CD4-positive, alpha-beta memory T cell (primary cell): ENCODE data around the gene PDAP1. TPM values are rescaled to one million over a fixed set of nuclear protein-coding genes. Genes with fewer than 3 reads are reported as not detected.
"Not testable (repeated sequence)": the region's sequence is repeated elsewhere in the genome, so short reads cannot be mapped to it uniquely, and the experiment has no call there.

Source experiments
- CTCF ChIA-PET: fragments of 350-600 bp; sonication (Branson Sonifier 250); formaldehyde crosslinking; loops from one replicate; lab custom pipeline; 2021; ENCODE audit warnings: inconsistent platforms; ENCODE audit not compliant: partially characterized antibody; lab: Charles Lee
- POLR2A ChIA-PET: fragments of 350-600 bp; sonication (Branson Sonifier 250); formaldehyde crosslinking; loops from one replicate; lab custom pipeline; 2021; ENCODE audit not compliant: partially characterized antibody; lab: Charles Lee
- DNase-seq, 5 donors: peaks; one replicate each; pipeline versions ENCODE4 v3.0.0 to v3.0.0-alpha.2; 2020 to 2022; ENCODE audit warnings: mixed read lengths in 1 of 5
- H3K27ac ChIP-seq: one replicate; pipeline ENCODE4 v1.7.0; 2013; ENCODE audit warnings: low read depth, low read length
- H3K27me3 ChIP-seq: 2 replicates; pipeline ENCODE4 v1.7.0; 2013; ENCODE audit warnings: mild to moderate bottlenecking, low read length, moderate library complexity; ENCODE audit not compliant: insufficient read depth
- H3K36me3 ChIP-seq: 2 replicates; pipeline ENCODE4 v1.7.0; 2013; ENCODE audit warnings: mild to moderate bottlenecking, low read length, moderate library complexity; ENCODE audit not compliant: insufficient read depth
- H3K4me1 ChIP-seq: 2 replicates; pipeline ENCODE4 v1.7.0; 2013; ENCODE audit warnings: mild to moderate bottlenecking, low read length, moderate library complexity; ENCODE audit not compliant: insufficient read depth
- H3K4me3 ChIP-seq, 2 donors: one replicate each; pipeline ENCODE4 v1.7.0; 2013; ENCODE audit warnings: low read length in 2 of 2, mild to moderate bottlenecking in 1 of 2
- H3K9me3 ChIP-seq, 2 donors: one replicate each; pipeline ENCODE4 v1.7.0; 2013; ENCODE audit warnings: low read length in 2 of 2, control low read depth in 1 of 2; ENCODE audit not compliant: control insufficient read depth in 1 of 2
- H3K27ac Mint-ChIP-seq, 7 donors: one replicate each; pipeline ENCODE4 v1.8.0; 2020 to 2021; ENCODE audit warnings: mixed read lengths in 7 of 7, mild to moderate bottlenecking in 6 of 7, inconsistent platforms in 3 of 7, moderate library complexity in 3 of 7
- H3K27me3 Mint-ChIP-seq, 2 donors: one replicate each; pipeline ENCODE4 v1.8.0; 2020 to 2021; ENCODE audit warnings: mixed read lengths in 2 of 2
- H3K36me3 Mint-ChIP-seq, 2 donors: one replicate each; pipeline ENCODE4 v1.8.0; 2020 to 2021; ENCODE audit warnings: mixed read lengths in 2 of 2, inconsistent platforms in 1 of 2, mild to moderate bottlenecking in 1 of 2
- H3K4me1 Mint-ChIP-seq, 4 donors: one replicate each; pipeline ENCODE4 v1.8.0; 2020 to 2021; ENCODE audit warnings: mixed read lengths in 4 of 4, mild to moderate bottlenecking in 1 of 4
- H3K4me3 Mint-ChIP-seq, 8 donors: one replicate each; pipeline ENCODE4 v1.8.0; 2020 to 2021; ENCODE audit warnings: mixed read lengths in 8 of 8, mild to moderate bottlenecking in 7 of 8, moderate library complexity in 6 of 8, inconsistent platforms in 3 of 8
- H3K9me3 Mint-ChIP-seq, 8 donors: one replicate each; pipeline ENCODE4 v1.8.0; 2020 to 2021; ENCODE audit warnings: mixed read lengths in 8 of 8, mild to moderate bottlenecking in 5 of 8, inconsistent platforms in 3 of 8, moderate library complexity in 1 of 8
- intact Hi-C: fragments of 100-400 bp; cut with micrococcal nuclease; formaldehyde crosslinking; loops from one replicate; pipeline ENCODE4 v1.15.1; 2023
- polyA plus RNA-seq, 2 donors: library from polyadenylated mRNA; unstranded; fragments of 300-500 nt; fragmentation: Illumina TruSeq; gene quantifications; one replicate each; pipeline ENCODE4 v1.2.3, GENCODE V29; 2021
- total RNA-seq, 2 experiments: library from RNA; stranded (reverse); gene quantifications; one replicate each; pipeline ENCODE4 v1.2.3, GENCODE V29; 2021

Gene PDAP1
- total and polyA plus RNA-seq, 4 experiments from 2014 or later = 21.5 to 67.0 (median 46.9) TPM

- H3K36me3 Mint-ChIP-seq = peaks cover 14 to 45% of the 10 kb centered on the region in 2 donors
- not testable (repeated sequence) for DNase-seq, H3K4me3 Mint-ChIP-seq, H3K4me3 ChIP-seq, H3K27ac ChIP-seq, H3K27me3 ChIP-seq, H3K9me3 ChIP-seq, H3K9me3 Mint-ChIP-seq, H3K27me3 Mint-ChIP-seq
- H3K4me1 Mint-ChIP-seq = peaks cover 6 to 41% (median 21%) of the 10 kb centered on the region in 4 donors
- CTCF ChIA-PET = interaction anchor here (0.7 to 3.6 kb wide), 11 partner anchors 8 to 72 kb away, joined by 3 to 28 read pairs (median 3); partner anchors contain the start of gene ARPC1B
- Histone ChIP-seq H3K36me3 (peaks cover 57% of the 10 kb centered on the region), H3K4me1 (peaks cover 31% of the 10 kb centered on the region)
- peak overlapping the region in 4 of 7 donors; percentile 65 to 84 (median 76) for H3K27ac Mint-ChIP-seq
- POLR2A ChIA-PET = interaction anchor here (0.6 to 13.0 kb wide), 7 partner anchors 11 to 245 kb away, joined by 3 to 210 read pairs (median 5); partner anchors contain the start of genes ARPC1B, BUD31 and PDAP1
- intact Hi-C loops = loop anchor here (1.0 kb wide), 1 partner anchor 22 kb away; no protein-coding TSS in a partner anchor
Observed at GRCh38 chr7:99387239-99387635, 21.2 kb downstream of the PDAP1 start.

GRCh38 chr7:99386584-99387238 is 21.7 kb downstream of the PDAP1 start:
- CTCF ChIA-PET = interaction anchor here (0.7 to 3.6 kb wide), 10 partner anchors 10 to 73 kb away, joined by 3 to 28 read pairs (median 4); partner anchors contain the start of gene ARPC1B
- Mint-ChIP-seq H3K4me3 (peak overlapping the region in 1 of 8 donors; percentile 59), H3K9me3 (no peaks in the 10 kb centered on the region), H3K27ac (peak overlapping the region; percentile 35 to 84 (median 75)), H3K36me3 (peaks cover 14 to 40% of the 10 kb centered on the region in 2 donors), H3K4me1 (peaks cover 4 to 40% (median 18%) of the 10 kb centered on the region in 4 donors), H3K27me3 (no peaks in the 10 kb centered on the region)
- DNase-seq = peak; percentile 34 to 65 (median 47)
- Histone ChIP-seq H3K9me3 (no peaks in the 10 kb centered on the region), H3K27me3 (no peaks in the 10 kb centered on the region), H3K27ac (no peak overlapping the region), H3K36me3 (peaks cover 56% of the 10 kb centered on the region), H3K4me1 (peaks cover 32% of the 10 kb centered on the region), H3K4me3 (no peak overlapping the region)
- intact Hi-C loops = loop anchor here (1.0 kb wide), 1 partner anchor 21 kb away; no protein-coding TSS in a partner anchor
- POLR2A ChIA-PET = interaction anchor here (0.6 to 2.5 kb wide), 9 partner anchors 8 to 245 kb away, joined by 3 to 16 read pairs (median 5); partner anchors contain the start of genes ARPC1B, BUD31, PDAP1 and ZNF655

DNA sequence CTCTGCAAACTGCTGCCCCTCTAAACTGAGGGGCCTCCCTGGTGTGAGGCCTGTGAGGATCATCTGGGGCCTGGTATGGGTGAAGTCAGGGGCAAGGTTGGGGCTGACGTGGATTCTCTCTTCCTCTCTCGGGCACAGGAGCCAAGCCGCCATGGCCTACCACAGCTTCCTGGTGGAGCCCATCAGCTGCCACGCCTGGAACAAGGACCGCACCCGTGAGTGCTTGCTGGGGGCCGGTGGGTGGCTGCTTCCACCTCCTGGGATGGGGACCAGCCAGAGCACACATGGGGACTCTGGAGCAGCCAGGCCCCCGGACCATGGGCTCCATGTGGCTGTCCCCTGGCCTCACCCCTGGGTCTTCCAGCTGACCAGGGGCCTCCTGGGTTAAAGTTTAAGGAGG is 22.8 kb downstream of the PDAP1 start:
- H3K27ac ChIP-seq = peak overlapping the region; percentile 38
- CTCF ChIA-PET = interaction anchor here (1.6 to 2.7 kb wide), 2 partner anchors 21 to 24 kb away, joined by 14 to 26 read pairs; no protein-coding TSS in a partner anchor

GRCh38 chr7:99384523-99384922 is 23.9 kb downstream of the PDAP1 start:
- intact Hi-C loops = no loop called here

More for the DNA sequence above, 22.8 kb downstream of the PDAP1 start:
- H3K4me3 ChIP-seq = no peak overlapping the region
- peaks cover 48% of the 10 kb centered on the region for H3K36me3 ChIP-seq
- no peaks in the 10 kb centered on the region for H3K9me3 Mint-ChIP-seq
- H3K36me3 Mint-ChIP-seq = peaks cover 18 to 41% of the 10 kb centered on the region in 2 donors
- peaks cover 44% of the 10 kb centered on the region for H3K4me1 ChIP-seq
- peak overlapping the region in 3 of 8 donors; percentile 4 to 31 (median 15) for H3K4me3 Mint-ChIP-seq
- peaks cover 12 to 51% (median 26%) of the 10 kb centered on the region in 4 donors for H3K4me1 Mint-ChIP-seq
- no peaks in the 10 kb centered on the region for H3K27me3 ChIP-seq
- H3K9me3 ChIP-seq = no peaks in the 10 kb centered on the region
- peak overlapping the region; percentile 22 to 69 (median 57) for H3K27ac Mint-ChIP-seq
- intact Hi-C loops = no loop called here
- DNase-seq = no peak
- POLR2A ChIA-PET = interaction anchor here (0.9 to 2.5 kb wide), 4 partner anchors 8 to 22 kb away, joined by 3 to 16 read pairs (median 6); partner anchors contain the start of genes ARPC1B, BUD31 and PDAP1
- H3K27me3 Mint-ChIP-seq = no peaks in the 10 kb centered on the region

GRCh38 chr7:99383791-99384370 is 24.5 kb downstream of the PDAP1 start:
- POLR2A ChIA-PET = interaction anchor here (0.8 to 12.5 kb wide), 5 partner anchors 9 to 25 kb away, joined by 3 to 130 read pairs (median 4); partner anchors contain the start of genes ARPC1B, BUD31 and PDAP1
- H3K36me3 ChIP-seq = peaks cover 34% of the 10 kb centered on the region
- peak overlapping the region; percentile 38 for H3K27ac ChIP-seq
- Mint-ChIP-seq H3K27me3 (no peaks in the 10 kb centered on the region), H3K9me3 (no peaks in the 10 kb centered on the region), H3K4me3 (no peak overlapping the region), H3K27ac (peak overlapping the region; percentile 69 to 89 (median 79)), H3K36me3 (peaks cover 24 to 42% of the 10 kb centered on the region in 2 donors), H3K4me1 (peaks cover 25 to 67% (median 42%) of the 10 kb centered on the region in 4 donors)
- H3K27me3 ChIP-seq = no peaks in the 10 kb centered on the region
- DNase-seq = no peak
- H3K4me3 ChIP-seq = no peak overlapping the region
- CTCF ChIA-PET = interaction anchor here (0.7 to 1.7 kb wide), 2 partner anchors 10 to 19 kb away, joined by 3 to 4 read pairs; no protein-coding TSS in a partner anchor
- H3K4me1 ChIP-seq = peaks cover 61% of the 10 kb centered on the region
- H3K9me3 ChIP-seq = no peaks in the 10 kb centered on the region
- intact Hi-C loops = no loop called here

More at GRCh38 chr7:99384523-99384922, 23.9 kb downstream of the PDAP1 start:
- Mint-ChIP-seq H3K36me3 (peaks cover 18 to 41% of the 10 kb centered on the region in 2 donors), H3K27ac (peak overlapping the region in 6 of 7 donors; percentile 57 to 89 (median 76)), H3K4me3 (no peak overlapping the region), H3K9me3 (no peaks in the 10 kb centered on the region), H3K4me1 (peaks cover 19 to 61% (median 35%) of the 10 kb centered on the region in 4 donors), H3K27me3 (no peaks in the 10 kb centered on the region)
- Histone ChIP-seq H3K9me3 (no peaks in the 10 kb centered on the region), H3K36me3 (peaks cover 38% of the 10 kb centered on the region), H3K4me3 (no peak overlapping the region), H3K27me3 (no peaks in the 10 kb centered on the region), H3K4me1 (peaks cover 54% of the 10 kb centered on the region), H3K27ac (peak overlapping the region; percentile 38)
- ChIA-PET CTCF (interaction anchor here (0.7 kb wide), 1 partner anchor 11 kb away, joined by 3 read pairs; no protein-coding TSS in a partner anchor), POLR2A (interaction anchor here (0.8 to 1.5 kb wide), 3 partner anchors 10 to 20 kb away, joined by 3 to 4 read pairs (median 4); partner anchors contain the start of gene ARPC1B)
- no peak for DNase-seq

DNA sequence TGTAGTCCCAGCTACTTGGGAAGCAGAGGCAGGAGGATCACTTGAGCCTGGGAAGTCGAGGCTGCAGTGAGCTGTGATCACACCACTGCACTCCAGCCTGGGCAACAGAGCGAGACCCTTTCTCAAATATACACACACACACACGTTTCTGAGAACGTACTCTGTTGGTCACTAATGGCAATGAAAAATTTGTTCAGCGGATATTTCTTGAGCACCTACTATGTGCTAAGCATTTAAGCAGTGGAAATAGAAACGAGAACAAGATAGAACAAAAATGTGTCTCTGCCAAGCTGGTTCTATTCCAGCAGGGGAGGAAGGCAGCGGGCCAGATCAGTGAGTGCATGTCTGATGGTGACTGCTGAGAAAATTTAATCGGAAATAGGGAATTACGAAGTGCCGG is 25.2 kb downstream of the PDAP1 start:
- no peak overlapping the region for H3K4me3 ChIP-seq
- no peaks in the 10 kb centered on the region for H3K9me3 ChIP-seq
- POLR2A ChIA-PET = interaction anchor here (0.9 to 12.5 kb wide), 5 partner anchors 8 to 26 kb away, joined by 3 to 130 read pairs (median 5); partner anchors contain the start of genes ARPC1B, BUD31 and PDAP1
- peak overlapping the region; percentile 53 to 89 (median 79) for H3K27ac Mint-ChIP-seq
- H3K9me3 Mint-ChIP-seq = no peaks in the 10 kb centered on the region
- peaks cover 67% of the 10 kb centered on the region for H3K4me1 ChIP-seq
- DNase-seq = no peak
- intact Hi-C loops = no loop called here
- H3K27me3 Mint-ChIP-seq = no peaks in the 10 kb centered on the region
- peak overlapping the region in 1 of 8 donors; percentile 54 for H3K4me3 Mint-ChIP-seq
- peaks cover 21 to 39% of the 10 kb centered on the region in 2 donors for H3K36me3 Mint-ChIP-seq
- CTCF ChIA-PET = interaction anchor here (0.9 to 1.7 kb wide), 2 partner anchors 17 to 18 kb away, joined by 4 read pairs; no protein-coding TSS in a partner anchor
- peak overlapping the region; percentile 38 for H3K27ac ChIP-seq
- no peaks in the 10 kb centered on the region for H3K27me3 ChIP-seq
- peaks cover 26 to 72% (median 43%) of the 10 kb centered on the region in 4 donors for H3K4me1 Mint-ChIP-seq
- peaks cover 30% of the 10 kb centered on the region for H3K36me3 ChIP-seq
